Measurements from ENCODE around the gene ZNF329.
A peak's percentile ranks its signal among the peaks of the same experiment; 100 is the strongest.

The ZNF329 gene

GRCh38 chr19:58182989-58183816 is 32.6 kb upstream of the ZNF329 start, which contains the start of gene ZNF274:
TSS of gene ZNF274 (plus strand) at chr19:58183061. CDS start at chr19:58183966, 905 bp downstream.
- H3K4me3 ChIP-seq (replicated peaks; ENCODE audit: insufficient read depth, low read length), result peak within 1 kb of the TSS; percentile 78
- H3K27ac ChIP-seq (replicated peaks), result peak within 1 kb of the TSS; percentile 99
- TF ChIP-seq POLR2AphosphoS5 (IDR thresholded peaks at IDR 0.05; ENCODE audit: low read depth) (peak; percentile 81), REST (IDR thresholded peaks at IDR 0.05; ENCODE audit: insufficient replicate concordance, low read depth) (peak; percentile 65), SPI1 (IDR thresholded peaks at IDR 0.05; ENCODE audit: borderline replicate concordance, low read depth) (peak; percentile 30; the same call in 1 of the 2 replicates), GABPA (IDR thresholded peaks at IDR 0.05; ENCODE audit: low read depth) (peak; percentile 60)
- TF ChIP-seq, protein P1, sequence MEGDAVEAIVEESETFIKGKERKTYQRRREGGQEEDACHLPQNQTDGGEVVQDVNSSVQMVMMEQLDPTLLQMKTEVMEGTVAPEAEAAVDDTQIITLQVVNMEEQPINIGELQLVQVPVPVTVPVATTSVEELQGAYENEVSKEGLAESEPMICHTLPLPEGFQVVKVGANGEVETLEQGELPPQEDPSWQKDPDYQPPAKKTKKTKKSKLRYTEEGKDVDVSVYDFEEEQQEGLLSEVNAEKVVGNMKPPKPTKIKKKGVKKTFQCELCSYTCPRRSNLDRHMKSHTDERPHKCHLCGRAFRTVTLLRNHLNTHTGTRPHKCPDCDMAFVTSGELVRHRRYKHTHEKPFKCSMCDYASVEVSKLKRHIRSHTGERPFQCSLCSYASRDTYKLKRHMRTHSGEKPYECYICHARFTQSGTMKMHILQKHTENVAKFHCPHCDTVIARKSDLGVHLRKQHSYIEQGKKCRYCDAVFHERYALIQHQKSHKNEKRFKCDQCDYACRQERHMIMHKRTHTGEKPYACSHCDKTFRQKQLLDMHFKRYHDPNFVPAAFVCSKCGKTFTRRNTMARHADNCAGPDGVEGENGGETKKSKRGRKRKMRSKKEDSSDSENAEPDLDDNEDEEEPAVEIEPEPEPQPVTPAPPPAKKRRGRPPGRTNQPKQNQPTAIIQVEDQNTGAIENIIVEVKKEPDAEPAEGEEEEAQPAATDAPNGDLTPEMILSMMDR (IDR thresholded peaks at IDR 0.05; ENCODE audit: insufficient read depth, low read length), result no peak
- peak; percentile 87 to 94 for DNase-seq (ENCODE audit: low read depth in 1 of 2, low spot score in 1 of 2)
- no peaks in the 10 kb centered on the region for H3K27me3 ChIP-seq (ENCODE audit: insufficient read depth, poor library complexity, severe bottlenecking)

- Histone ChIP-seq H3K27ac (replicated peaks) (peak overlapping the region; percentile 99), H3K4me3 (replicated peaks; ENCODE audit: insufficient read depth, low read length) (peak overlapping the region; percentile 47), H3K27me3 (ENCODE audit: insufficient read depth, poor library complexity, severe bottlenecking) (no peaks in the 10 kb centered on the region)
- DNase-seq (ENCODE audit: low read depth in 1 of 2, low spot score in 1 of 2), result peak; percentile 94 to 97
- TF ChIP-seq GABPA (IDR thresholded peaks at IDR 0.05; ENCODE audit: low read depth) (peak; percentile 70), POLR2AphosphoS5 (IDR thresholded peaks at IDR 0.05; ENCODE audit: low read depth) (peak; percentile 7), SPI1 (IDR thresholded peaks at IDR 0.05; ENCODE audit: borderline replicate concordance, low read depth) (no peak), REST (IDR thresholded peaks at IDR 0.05; ENCODE audit: insufficient replicate concordance, low read depth) (no peak)
- TF ChIP-seq, protein P1 (IDR thresholded peaks at IDR 0.05; ENCODE audit: insufficient read depth, low read length), result no peak
Observed at GRCh38 chr19:58182577-58182988, 32.0 kb upstream of the ZNF329 start.

DNA sequence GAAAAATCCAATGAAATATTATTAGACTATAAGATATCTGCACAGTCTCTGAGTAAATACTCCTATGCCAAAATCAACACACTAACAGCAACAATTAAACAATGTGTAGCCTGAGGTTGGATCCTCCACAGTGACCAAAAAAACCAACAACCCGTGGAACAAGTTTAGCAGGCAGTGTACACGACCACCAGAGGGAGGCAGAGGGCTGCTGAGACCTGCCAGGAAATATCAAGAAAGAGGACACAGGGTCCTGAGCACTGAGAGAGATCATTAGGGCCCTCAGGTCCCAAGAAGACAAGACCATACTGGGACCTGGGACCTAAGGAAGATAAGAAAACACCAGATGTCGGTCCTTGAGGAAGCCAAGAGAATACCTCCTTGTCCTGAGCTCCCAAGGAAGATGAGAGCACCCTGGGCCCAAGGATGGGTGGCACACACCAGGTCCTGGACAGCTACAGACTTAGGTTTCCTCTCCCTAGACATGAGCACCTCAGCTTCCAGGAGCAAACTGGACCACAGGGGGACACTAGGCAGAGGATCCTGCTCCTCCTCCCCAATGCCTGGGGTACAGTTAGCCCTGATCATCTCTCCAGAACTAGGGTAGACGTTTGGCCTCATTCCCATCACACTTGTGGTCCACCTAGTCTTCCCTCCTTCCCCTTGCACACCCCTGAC is 31.4 kb upstream of the ZNF329 start:
- no peak for TF ChIP-seq GABPA (IDR thresholded peaks at IDR 0.05; ENCODE audit: low read depth)
- TF ChIP-seq, protein P1 (IDR thresholded peaks at IDR 0.05; ENCODE audit: insufficient read depth, low read length), result peak; percentile 78
- H3K27me3 ChIP-seq (ENCODE audit: insufficient read depth, poor library complexity, severe bottlenecking), result no peaks in the 10 kb centered on the region
- peak overlapping the region; percentile 47 for H3K4me3 ChIP-seq (replicated peaks; ENCODE audit: insufficient read depth, low read length)
- peak overlapping the region; percentile 99 for H3K27ac ChIP-seq (replicated peaks)
- DNase-seq (ENCODE audit: low read depth in 1 of 2, low spot score in 1 of 2), result peak; percentile 54 to 86

Measured in HL-60 (cell line).